HT1080 (cell line): ENCODE results near the gene TMEM47. TPM values are rescaled to one million over a fixed set of nuclear protein-coding genes. Genes with fewer than 3 reads are reported as not detected.
A peak's percentile ranks its signal among the peaks of the same experiment; 100 is the strongest.

ENCODE experiments used
- DNase-seq: peaks from one replicate; pipeline ENCODE4 v3.0.0-alpha.2; 2015; ENCODE audit warnings: low read depth
- total RNA-seq: library from RNA; depleted of rRNA; stranded (reverse); fragments of >200 nt; shearing (Covaris generic); gene quantifications from 2 replicates; pipeline ENCODE4 v1.2.3, GENCODE V29; 2014

TMEM47 gene
- total RNA-seq, 1 experiment from 2014 or later, result 2.3 TPM

- no peak for DNase-seq
Observed at GRCh38 chrX:34586346-34586911, 70.7 kb downstream of the TMEM47 start.

- DNase-seq, result no peak
Observed at GRCh38 chrX:34585561-34585960, 71.5 kb downstream of the TMEM47 start.

- no peak for DNase-seq
Observed at GRCh38 chrX:34584781-34585180, 72.3 kb downstream of the TMEM47 start.

- no peak for DNase-seq
Observed at GRCh38 chrX:34580069-34580468, 77.0 kb downstream of the TMEM47 start.

- peak; percentile 10 for DNase-seq
Observed at GRCh38 chrX:34578237-34578636, 78.8 kb downstream of the TMEM47 start.
